MM.1S (cell line): ENCODE data around the gene NFAT5.

Experiments
- DNase-seq: peaks from one replicate; pipeline ENCODE4 v3.0.0-alpha.2; 2015
- H2AFZ ChIP-seq: fragments of 300-600 bp; sonication (generic); 2 replicates; pipeline ENCODE4 v1.6.0; 2016; ENCODE audit warnings: antibody characterized with exemption, low read length
- H3F3A ChIP-seq: fragments of 300-600 bp; sonication (generic); 2 replicates; pipeline ENCODE4 v1.6.1; 2016; ENCODE audit warnings: mild to moderate bottlenecking, antibody characterized with exemption, low read length, moderate library complexity, mixed read lengths; ENCODE audit not compliant: insufficient read depth
- H3K27ac ChIP-seq: fragments of 300-600 bp; sonication (generic); 2 replicates; pipeline ENCODE4 v1.5.1; 2016; ENCODE audit warnings: mild to moderate bottlenecking, low read length
- H3K27me3 ChIP-seq: fragments of 300-600 bp; sonication (generic); replicated peaks from 2 replicates; pipeline ENCODE4 v1.6.0; 2016; ENCODE audit warnings: low read length; ENCODE audit not compliant: insufficient read depth
- H3K36me3 ChIP-seq: fragments of 300-600 bp; sonication (generic); replicated peaks from 2 replicates; pipeline ENCODE4 v1.6.1; 2016; ENCODE audit warnings: mild to moderate bottlenecking, low read length, mixed read lengths; ENCODE audit not compliant: insufficient read depth
- H3K4me1 ChIP-seq: fragments of 300-600 bp; sonication (generic); 2 replicates; pipeline ENCODE4 v1.6.1; 2016; ENCODE audit warnings: low read length, mixed read lengths
- H3K4me2 ChIP-seq: fragments of 300-600 bp; sonication (generic); 2 replicates; pipeline ENCODE4 v1.6.0; 2016; ENCODE audit warnings: low read depth, low read length
- H3K4me3 ChIP-seq: fragments of 300-600 bp; sonication (generic); 2 replicates; pipeline ENCODE4 v1.5.1; 2016; ENCODE audit warnings: low read length, mixed read lengths
- H3K79me2 ChIP-seq: fragments of 300-600 bp; sonication (generic); 2 replicates; pipeline ENCODE4 v1.6.1; 2016; ENCODE audit warnings: mixed run types, low read length, mixed read lengths
- H3K9ac ChIP-seq: fragments of 300-600 bp; sonication (generic); 2 replicates; pipeline ENCODE4 v1.6.1; 2016; ENCODE audit warnings: low read length, mixed read lengths
- H3K9me2 ChIP-seq: fragments of 300-600 bp; sonication (generic); replicated peaks from 2 replicates; pipeline ENCODE4 v1.6.1; 2016; ENCODE audit warnings: mild to moderate bottlenecking, low read length, mixed read lengths; ENCODE audit not compliant: insufficient read depth
- H3K9me3 ChIP-seq: fragments of 300-600 bp; sonication (generic); replicated peaks from 2 replicates; pipeline ENCODE4 v1.6.1; 2016; ENCODE audit warnings: mild to moderate bottlenecking, low read length, mixed read lengths; ENCODE audit not compliant: insufficient read depth
- H4K20me1 ChIP-seq: fragments of 300-600 bp; sonication (generic); 2 replicates; pipeline ENCODE4 v1.6.1; 2016; ENCODE audit warnings: mild to moderate bottlenecking, low read length, moderate library complexity, mixed read lengths; ENCODE audit not compliant: insufficient read depth
- CTCF ChIP-seq: fragments of 300-600 bp; sonication (generic); IDR thresholded peaks from 2 replicates; pipeline ENCODE4 v1.5.1; 2016; ENCODE audit warnings: antibody characterized with exemption, low read length, mixed read lengths
- EZH2 ChIP-seq: fragments of 300-600 bp; sonication (generic); optimal IDR thresholded peaks from 2 replicates; pipeline ENCODE3; 2017; ENCODE audit warnings: low read depth, mild to moderate bottlenecking, antibody characterized with exemption, low read length, mixed read lengths
- EZH2phosphoT487 ChIP-seq: fragments of 300-600 bp; sonication (generic); IDR thresholded peaks from 2 replicates; pipeline ENCODE4 v1.6.1; 2018; ENCODE audit warnings: antibody characterized with exemption, low read length

The NFAT5 gene

GRCh38 chr16:69748694-69749345 lies 183.1 kb downstream of the NFAT5 start:
- Histone ChIP-seq H3K9me3 (no peaks in the 10 kb centered on the region), H3K27ac (no peak overlapping the region), H3K79me2 (peaks cover 78% of the 10 kb centered on the region), H3K4me2 (no peak overlapping the region), H3F3A (no peaks in the 10 kb centered on the region), H3K4me3 (no peak overlapping the region), H3K27me3 (no peaks in the 10 kb centered on the region), H3K4me1 (peaks cover 6% of the 10 kb centered on the region; the same call in 1 of the 2 replicates), H4K20me1 (no peaks in the 10 kb centered on the region), H3K9me2 (no peaks in the 10 kb centered on the region), H3K36me3 (peaks cover 15% of the 10 kb centered on the region; the same call in 1 of the 2 replicates), H2AFZ (no peak overlapping the region), H3K9ac (no peak overlapping the region)
- TF ChIP-seq EZH2 (no peak), EZH2phosphoT487 (no peak), CTCF (no peak)
- no peak for DNase-seq

- Histone ChIP-seq H4K20me1 (no peaks in the 10 kb centered on the region), H3K9ac (peak overlapping the region; percentile 86), H3K9me3 (no peaks in the 10 kb centered on the region), H3K36me3 (peaks cover 2% of the 10 kb centered on the region; the same call in 1 of the 2 replicates), H3K4me1 (peaks cover 6% of the 10 kb centered on the region; the same call in 1 of the 2 replicates), H3K27ac (peak overlapping the region; percentile 33), H3F3A (peaks cover 4% of the 10 kb centered on the region; the same call in 1 of the 2 replicates), H3K4me2 (peak overlapping the region; percentile 85), H3K9me2 (no peaks in the 10 kb centered on the region), H3K79me2 (peaks cover 51% of the 10 kb centered on the region), H2AFZ (peak overlapping the region; percentile 75), H3K4me3 (peak overlapping the region; percentile 83), H3K27me3 (no peaks in the 10 kb centered on the region)
- TF ChIP-seq EZH2 (no peak), CTCF (no peak), EZH2phosphoT487 (no peak)
- DNase-seq, result no peak
These were observed 188.3 kb downstream of the NFAT5 start for GRCh38 chr16:69754143-69754468.
